IPS DF 19.7 (cell line): ENCODE data around the gene DNAJB2.

Experiments
- DNase-seq: peaks from one replicate; pipeline ENCODE4 v3.0.0-alpha.2; 2013; ENCODE audit warnings: low read depth, low spot score

DNAJB2 gene

DNA sequence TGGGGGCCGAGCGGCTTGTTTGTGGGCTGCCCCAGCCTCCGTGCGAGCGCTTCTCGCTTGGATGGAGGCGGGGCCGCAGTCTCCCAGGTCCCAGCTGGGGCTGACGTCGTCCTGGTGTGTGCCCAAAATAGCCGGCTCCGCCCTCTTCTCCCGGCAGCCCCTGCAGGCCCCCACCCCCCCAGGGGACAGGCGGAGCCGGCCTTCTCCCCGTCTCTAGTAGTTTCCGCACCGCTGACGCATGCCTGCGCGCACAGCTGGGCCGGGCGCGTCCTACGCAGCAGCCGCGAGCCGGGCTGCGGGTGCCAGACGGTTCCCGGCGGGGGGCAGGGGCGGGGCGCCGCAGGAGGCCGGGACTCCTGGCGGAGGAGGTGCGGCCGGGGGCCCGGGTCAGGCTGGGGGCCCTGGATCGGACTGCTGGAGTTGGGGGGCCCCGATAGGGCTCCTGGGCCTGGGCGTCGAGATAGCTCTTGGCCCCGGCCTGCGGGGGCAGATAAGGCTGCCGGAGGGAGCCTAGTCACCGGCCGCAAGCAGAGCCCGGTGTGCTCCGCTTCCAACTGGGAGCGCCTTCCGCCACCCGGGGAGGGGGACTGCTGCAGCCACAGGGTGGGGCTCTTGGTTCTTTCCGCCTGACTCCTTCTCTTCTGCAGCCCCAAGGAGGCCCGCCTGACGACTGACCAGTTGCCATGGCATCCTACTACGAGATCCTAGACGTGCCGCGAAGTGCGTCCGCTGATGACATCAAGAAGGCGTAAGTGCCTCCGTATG, at the start of gene DNAJB2:
DNAJB2 (plus strand) TSS at position 216 of the 765 bp plus-strand sequence; CDS start at position 684, 468 bp downstream.
- peak; percentile 78 for DNase-seq

DNA sequence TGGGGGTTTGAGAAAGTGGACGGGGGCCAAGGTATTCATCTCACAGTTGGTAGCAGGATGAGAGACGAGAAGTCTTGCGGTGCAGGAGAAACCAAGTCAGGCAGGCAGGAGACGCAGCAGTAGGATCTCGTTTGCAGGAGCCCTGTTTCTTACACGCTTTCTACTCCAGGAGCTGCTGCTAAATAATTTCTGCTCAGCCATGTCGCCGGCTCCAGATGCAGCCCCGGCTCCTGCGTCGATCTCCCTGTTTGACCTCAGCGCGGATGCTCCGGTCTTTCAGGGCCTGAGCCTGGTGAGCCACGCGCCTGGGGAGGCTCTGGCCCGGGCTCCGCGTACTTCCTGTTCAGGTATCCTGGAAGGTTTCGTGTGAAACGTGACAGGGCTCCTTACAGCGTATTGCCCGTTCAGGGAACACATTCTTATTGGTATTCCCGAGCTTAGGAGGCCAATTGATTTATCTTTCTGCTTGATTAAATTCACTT, 49.1 kb upstream of the DNAJB2 start:
- no peak for DNase-seq

DNA sequence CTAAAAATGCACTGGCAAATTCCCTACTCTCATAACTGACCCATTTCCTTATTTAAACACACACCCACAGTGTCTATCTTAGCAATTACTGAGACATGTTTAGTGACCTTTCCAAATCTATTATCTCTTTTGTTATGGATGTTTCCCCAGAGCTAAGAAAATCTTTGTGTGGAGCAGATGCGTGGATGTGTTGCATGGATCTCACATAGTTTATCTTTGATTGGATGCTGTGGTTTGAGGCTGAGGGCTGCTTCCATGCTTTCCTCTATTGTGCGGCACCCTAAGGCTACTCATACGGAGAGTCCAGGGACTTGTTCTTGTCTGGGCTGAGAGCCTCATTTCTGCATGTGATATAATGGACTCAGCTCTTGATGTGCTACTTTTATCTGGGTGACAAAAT, 44.8 kb upstream of the DNAJB2 start:
- DNase-seq, result no peak

DNA sequence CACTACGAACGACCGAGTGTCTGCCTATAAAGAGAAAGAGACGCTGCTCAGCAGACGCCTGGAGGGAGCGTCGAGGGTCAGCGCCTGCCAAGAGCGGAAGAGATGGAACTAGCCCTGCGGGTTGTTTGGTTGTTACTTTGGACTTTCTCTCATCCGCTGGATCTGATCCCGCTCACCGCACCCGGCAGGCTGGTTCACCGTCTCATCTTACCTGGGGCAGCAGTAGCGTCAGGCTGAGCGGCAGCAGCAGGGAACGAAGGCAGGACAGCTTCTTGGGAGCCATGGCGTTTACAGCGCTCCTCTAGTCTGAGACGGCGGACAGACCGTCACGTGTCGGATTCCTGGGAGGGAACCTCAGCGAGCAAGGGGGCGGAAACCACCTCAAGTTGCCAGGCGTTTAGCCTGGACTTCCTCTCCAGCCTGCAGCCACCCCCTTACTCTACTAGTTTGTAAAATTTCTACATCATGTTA, 35.8 kb upstream of the DNAJB2 start:
- DNase-seq, result no peak

DNA sequence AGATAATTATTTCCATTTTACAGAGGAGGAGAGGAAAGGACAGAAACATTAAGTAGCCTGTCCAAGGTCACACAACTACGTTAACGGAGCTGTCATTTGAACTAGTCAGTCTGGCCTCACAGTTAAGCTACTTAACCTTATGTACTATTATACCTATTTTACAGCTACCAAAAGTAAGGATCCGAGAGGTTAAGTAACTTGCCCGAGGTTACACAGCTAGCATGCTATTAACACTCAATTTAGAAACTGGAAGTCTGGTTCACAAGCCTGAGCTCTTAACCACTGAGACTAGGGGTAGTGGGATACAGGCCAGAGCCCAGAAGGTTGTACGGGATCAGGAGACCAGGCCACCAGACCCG, 34.4 kb upstream of the DNAJB2 start:
- DNase-seq, result no peak

DNA sequence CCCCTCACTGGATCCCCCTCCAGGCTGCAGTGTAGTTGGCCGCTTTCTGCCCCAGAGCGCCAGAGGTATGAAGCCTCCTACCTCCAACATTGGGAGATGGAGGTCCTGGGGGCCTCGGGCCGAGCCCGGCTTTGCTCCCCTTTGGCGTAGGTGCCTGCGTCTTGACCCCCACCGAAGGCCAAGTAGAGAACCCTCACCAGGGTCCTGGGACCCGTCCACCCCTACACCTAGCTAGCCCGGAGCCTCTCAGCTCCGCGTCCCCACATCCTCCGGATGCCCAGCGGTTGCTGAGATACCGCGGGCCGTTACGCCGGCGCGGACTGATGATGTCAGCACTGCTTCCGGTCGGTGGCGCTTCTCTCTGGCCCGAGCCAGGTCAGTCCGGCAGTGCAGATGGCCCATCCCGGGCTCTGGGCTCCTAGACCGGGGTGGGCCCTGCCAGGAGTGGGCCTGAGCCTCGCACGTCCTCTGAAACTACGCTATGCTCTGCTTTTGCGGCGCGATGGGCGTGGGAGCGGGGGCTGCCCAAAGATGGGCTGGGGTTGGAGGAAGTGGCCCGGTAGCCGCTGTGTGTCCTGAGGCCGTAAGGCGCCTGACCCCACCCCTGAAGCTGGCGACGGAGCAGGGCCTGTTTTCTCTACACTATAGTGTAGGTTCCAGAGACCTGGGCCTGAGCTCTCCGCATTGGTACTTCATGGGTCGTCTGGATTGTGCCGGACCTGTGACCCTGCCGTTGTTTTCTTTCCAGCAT, 33.8 kb upstream of the DNAJB2 start, which contains the start of the genes GLB1L and STK16:
GLB1L (minus strand) TSS at position 297 of the 751 bp plus-strand sequence. CDS start 1,871 bp downstream, outside the sequence.
STK16 (plus strand) TSS at position 332 of the 751 bp plus-strand sequence. CDS start 521 bp downstream, outside the sequence.
- DNase-seq, result no peak

DNA sequence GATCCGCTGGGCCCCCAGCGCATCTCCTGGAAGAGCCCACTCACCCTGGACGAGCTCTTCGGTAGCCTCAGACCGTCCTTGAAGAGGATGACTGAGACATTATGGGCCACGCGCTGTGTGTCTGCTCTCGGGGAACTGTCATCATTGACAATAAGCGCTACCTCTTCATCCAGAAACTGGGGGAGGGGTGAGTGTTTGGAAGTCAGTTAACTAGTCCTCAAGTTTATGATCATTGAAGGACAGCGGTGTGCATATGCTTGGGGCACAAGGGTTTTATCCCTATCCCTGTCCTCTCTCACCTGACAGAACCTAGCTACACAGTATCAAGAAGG, 33.3 kb upstream of the DNAJB2 start:
- no peak for DNase-seq

DNA sequence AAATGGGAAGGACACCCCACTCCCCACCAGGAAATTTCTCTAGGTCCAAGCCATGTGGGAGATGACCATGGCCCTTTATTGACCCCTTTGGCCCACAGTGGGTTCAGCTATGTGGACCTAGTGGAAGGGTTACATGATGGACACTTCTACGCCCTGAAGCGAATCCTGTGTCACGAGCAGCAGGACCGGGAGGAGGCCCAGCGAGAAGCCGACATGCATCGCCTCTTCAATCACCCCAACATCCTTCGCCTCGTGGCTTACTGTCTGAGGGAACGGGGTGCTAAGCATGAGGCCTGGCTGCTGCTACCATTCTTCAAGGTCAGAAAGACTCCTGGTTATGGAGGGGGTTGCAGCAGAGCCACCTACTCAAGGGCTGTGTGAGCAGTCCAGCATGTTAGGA, 32.6 kb upstream of the DNAJB2 start:
- DNase-seq, result no peak

DNA sequence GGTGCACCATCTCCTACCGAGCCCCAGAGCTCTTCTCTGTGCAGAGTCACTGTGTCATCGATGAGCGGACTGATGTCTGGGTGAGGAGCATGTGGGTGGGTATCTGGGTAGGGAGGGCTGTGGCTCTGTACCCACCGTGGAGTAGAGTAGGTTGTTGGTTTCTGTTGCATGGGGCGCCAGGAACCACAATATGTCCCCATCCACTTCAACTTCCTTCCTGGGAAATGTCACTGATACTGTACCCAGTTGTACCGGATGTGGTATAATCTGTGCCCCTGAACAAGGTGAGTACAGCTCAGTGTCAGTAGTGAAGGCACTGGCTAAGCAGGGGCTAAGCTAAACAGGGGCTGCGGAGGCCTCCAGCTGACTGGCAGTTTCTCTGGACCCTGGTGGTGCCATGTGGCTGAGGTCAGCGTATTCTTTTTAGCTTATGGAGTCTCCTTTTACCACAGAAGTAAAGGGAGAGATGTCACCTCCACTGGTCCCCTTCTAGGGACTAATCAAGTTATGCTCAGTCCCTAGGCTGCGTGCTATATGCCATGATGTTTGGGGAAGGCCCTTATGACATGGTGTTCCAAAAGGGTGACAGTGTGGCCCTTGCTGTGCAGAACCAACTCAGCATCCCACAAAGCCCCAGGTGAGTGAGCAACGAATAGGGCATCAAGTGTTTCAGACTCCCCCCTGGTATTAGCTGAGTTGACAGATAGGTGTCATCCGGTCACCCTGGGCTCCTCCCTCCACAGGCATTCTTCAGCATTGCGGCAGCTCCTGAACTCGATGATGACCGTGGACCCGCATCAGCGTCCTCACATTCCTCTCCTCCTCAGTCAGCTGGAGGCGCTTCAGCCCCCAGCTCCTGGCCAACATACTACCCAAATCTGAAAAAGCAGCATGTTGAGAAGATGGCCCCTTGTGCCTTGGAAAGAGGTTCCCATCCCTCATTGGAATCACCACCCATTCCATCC, 31.2 kb upstream of the DNAJB2 start:
- no peak for DNase-seq

DNA sequence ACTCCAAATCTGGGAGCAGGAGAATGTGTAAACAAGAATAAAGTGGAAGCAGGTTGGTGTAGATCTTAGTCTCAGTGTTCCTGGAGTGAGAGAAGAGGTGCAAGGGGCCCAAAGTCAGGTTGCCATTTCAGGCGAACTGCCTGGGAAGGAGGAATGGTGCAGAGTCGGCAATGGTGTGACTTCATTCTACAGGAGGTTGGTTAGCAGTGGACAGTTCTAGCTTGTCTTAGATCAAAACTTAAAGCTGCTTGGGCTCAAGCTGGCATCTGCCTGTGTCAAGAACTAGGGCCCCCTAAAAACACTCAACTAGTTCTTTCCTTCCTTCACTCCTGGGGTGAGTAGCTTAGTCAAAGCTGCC, 30.3 kb upstream of the DNAJB2 start:
- DNase-seq, result no peak

DNA sequence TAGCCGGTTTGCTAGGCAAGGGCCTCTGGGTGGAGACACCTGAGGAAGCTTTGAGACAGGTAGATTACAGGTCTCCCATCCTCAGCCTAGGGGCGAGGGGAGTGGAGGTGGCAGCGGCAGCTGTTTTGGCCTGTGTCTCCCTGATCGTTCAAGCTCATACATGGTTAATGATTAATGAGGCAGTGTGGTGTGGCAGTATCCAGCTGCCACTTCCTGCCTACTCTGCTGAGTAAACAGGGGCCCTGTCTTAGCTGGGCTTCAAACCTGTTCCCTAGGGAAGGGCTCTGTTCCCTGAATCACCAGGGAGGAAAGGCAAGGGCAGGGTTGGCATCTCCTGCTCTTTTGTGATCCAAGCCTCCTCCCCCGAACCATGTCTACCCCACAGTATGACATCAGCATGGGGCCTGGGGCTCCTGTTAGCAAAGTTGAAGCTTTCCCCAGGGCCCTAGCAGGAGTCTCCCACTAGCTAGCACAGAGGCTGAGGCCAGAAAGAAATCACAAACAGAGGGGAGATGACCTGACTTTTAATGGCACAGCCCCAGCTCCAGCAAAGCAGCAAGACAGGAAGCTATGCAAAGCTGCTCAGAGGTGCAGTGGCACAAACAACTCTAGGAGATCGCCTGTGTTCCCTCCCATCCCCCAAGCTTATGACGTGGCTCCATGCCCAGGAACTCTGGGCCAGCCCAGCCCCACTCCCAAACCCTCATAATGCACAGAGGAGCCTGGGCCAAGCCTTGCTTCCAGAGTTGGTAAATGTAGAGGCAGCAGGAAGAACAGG, 29.8 kb upstream of the DNAJB2 start:
- DNase-seq, result no peak

DNA sequence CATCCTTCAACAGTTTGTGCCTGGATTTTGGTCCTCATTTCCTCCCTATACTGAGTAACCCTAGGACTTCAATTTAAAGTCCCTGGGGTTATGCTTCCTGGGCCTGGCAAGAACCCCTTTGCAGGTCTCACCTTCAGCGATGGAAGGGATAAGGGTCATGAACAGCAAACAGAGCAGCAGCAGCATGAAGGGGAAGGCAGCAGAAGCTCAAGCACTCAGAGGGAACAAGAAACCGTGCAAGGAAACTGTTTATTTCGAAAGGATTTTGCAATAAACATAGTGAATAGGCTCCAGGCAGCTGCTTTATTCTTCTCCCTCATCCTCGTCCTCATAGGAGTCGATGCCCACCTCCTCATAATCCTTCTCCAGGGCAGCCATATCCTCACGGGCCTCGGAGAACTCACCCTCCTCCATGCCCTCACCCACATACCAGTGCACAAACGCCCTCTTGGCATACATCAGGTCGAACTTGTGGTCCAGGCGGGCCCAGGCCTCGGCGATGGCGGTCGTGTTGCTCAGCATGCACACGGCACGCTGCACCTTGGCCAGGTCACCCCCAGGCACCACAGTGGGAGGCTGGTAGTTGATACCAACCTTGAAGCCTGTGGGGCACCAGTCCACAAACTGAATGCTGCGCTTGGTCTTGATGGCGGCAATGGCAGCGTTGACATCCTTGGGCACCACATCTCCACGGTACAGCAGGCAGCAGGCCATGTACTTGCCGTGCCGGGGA, 29.0 kb upstream of the DNAJB2 start:
- DNase-seq, result no peak

DNA sequence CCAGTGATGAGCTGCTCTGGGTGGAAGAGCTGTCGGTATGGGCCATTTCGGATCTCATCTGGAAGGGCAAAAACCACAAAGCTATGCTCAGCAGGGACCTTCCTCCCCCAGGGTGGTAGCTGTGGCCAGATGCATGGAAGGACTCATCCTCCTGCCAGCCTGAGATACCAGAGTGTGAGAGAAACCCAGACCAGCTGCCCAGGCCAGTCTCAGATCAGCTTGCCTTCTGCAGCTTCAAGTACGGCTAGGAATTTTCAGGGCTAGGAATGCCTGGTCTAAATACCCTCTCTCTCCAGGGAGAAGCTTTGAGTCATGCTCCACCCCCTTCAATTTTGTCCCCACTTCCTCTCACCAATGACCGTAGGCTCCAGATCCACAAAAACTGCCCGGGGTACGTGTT, 27.5 kb upstream of the DNAJB2 start:
- DNase-seq, result no peak

DNA sequence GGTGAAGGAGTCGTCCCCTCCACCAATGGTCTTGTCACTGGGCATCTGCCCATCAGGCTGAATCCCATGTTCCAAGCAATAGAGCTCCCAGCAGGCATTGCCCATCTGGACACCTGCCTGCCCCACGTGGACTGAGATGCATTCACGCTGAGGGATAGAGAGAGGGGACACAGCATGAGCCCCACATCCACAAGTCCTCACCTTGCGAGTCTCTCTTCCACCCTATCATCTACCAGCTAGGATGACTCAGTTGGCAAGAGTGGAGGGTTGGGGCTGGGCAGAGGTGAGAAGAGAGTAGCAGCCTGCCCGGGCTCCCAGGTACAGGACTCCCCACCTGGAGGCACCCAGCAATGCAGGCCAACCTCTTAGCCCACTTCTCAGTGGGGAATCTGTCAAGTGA, 27.1 kb upstream of the DNAJB2 start:
- no peak for DNase-seq

DNA sequence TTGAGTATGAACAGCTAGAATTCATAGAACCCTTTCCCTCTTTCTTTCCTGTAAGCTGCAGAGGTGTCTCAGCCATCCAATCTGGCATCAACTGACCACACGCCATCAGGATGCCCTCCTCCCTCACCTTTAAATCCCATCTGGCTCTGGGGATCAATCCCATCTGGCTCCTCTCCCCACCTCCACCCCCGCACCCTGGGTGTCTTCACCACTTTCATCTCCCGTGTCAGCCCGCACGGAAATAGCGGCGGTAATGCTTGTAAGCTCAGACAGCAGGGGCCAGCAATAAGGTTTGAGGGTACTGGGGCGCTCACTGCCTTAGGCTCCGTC, 26.6 kb upstream of the DNAJB2 start:
- no peak for DNase-seq

DNA sequence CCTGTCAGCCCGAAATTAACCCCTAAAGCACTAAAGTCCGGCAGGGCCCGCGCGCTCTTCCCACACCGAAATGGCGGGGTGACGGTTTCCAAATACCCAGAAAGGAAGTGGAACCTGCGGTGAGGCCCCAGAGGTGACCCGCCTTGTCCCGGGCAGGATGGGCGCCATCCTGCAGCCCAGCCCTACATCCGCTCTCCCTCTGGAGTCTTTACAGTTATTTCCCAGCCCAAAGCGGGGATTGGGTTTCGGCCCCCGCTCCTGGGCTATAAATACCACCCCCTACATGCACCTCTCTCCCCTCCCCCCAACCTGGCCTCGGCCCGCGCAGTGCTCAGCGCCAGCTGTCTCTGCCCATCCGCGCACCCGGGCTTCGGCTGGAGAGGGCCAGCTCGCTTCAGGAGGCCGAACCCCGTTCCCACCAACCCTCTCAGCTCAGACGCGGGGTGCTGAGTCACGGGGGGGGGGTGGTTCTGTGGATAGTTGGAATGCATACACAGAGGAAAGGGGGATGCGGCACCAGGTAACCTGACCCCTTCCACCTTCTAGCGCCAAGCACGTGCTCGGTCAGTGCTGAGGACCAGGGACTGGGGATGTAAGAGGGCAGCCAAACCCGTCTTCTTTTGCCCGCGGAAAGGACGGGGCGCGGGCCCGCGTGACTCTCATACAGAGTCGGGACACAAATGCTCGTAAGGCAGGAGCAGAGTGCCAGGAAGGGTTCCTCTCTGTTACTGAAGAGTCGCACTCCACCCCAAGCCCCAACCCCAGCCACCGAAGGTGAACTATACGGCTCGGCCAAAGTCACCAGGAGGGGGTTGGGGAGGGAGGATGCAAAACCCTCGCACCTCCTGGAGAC, 26.0 kb upstream of the DNAJB2 start, which contains the start of gene TUBA4B:
TUBA4B (plus strand) TSS at position 344 of the 853 bp plus-strand sequence; CDS start at position 509, 165 bp downstream.
- no peak for DNase-seq

DNA sequence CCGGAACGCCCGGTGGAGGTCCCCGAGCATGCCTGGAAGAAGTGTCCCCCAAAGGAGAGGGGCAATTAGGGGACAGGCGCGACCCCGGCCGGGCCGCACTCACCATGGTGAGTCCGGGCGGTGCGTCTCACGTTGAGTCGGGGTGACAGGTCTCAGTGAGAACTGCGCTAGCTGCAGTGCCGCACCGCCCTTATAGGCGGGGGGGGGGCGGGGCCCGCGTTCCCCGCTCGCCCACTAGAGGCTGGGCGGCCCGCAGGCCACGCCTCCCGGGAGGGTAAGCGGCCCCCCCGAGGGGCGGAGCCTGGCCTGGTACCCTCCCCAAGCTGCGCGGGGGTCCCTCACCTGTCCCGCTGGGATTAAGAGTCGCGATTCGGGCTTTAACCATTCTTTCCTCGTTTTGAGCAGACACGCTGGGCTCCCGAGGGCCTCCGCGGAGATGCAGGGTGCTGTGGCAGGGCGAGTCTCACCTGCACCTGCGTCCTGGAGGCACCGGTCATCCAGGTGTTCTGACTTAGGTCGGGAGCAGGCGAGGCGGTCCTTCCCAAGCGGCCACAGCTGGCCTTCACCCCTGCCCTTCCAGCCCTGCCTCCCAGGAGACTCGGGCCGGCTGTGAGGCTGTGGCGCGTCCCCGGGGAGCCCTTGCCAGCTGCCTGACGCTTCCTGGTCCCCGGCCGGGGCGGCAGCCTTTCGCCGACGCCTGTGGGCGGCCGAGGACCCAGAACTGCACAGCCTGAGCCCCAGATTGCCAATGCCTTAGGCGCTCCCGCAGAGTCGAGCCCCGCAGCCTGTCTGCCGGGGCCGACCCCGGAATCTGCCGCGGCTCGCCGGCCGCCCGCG, 25.2 kb upstream of the DNAJB2 start, which contains the start of gene TUBA4A:
TUBA4A (minus strand) TSS at position 166 of the 837 bp plus-strand sequence; CDS start at position 106, 60 bp downstream.
- no peak for DNase-seq

DNA sequence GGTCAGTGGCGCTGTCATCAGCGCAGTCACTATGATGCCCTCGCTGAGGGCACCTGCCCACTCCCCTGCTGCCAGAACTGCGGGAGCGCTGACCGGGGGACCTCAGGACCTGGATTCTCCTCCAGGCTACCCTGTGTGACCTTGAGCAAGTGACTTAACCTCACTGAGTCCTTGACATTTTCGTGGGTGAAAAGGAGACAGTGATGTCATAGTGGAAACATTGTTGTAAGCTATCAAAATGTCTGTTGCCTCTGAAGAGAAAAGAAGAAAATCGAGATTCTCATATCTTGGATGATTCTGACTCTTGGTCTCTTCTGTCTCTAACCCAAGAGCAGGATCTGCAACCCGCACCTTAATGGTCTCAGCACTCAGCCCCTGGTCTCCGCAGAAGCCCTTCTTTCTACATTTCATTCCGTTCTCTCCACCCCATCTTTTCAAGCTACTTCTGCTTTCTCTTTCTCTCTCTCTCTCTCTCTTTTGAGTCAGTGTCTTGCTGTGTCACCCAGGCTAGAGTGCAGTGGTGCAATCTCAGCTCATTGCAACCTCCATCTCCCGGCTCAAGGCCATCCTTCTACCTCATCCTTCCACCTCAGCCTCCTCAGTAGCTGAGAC, 24.5 kb upstream of the DNAJB2 start:
- no peak for DNase-seq
